Glutamatergic neuron (in vitro differentiated cells): ENCODE measurements around the gene STIM2. TPM values are rescaled to one million over a fixed set of nuclear protein-coding genes. Genes with fewer than 3 reads are reported as not detected.

Source experiments
- DNase-seq: peaks from one replicate; pipeline ENCODE4 v3.0.0; 2022
- H3K27ac Mint-ChIP-seq: one replicate; pipeline ENCODE4 v1.8.0; 2020; ENCODE audit warnings: mild to moderate bottlenecking, mixed read lengths, inconsistent platforms; ENCODE audit not compliant: unreplicated experiment
- H3K27me3 Mint-ChIP-seq: one replicate; pipeline ENCODE4 v1.8.0; 2020; ENCODE audit warnings: mild to moderate bottlenecking, moderate library complexity, mixed read lengths, inconsistent platforms; ENCODE audit not compliant: unreplicated experiment
- H3K36me3 Mint-ChIP-seq: one replicate; pipeline ENCODE4 v1.8.0; 2020; ENCODE audit warnings: mild to moderate bottlenecking, mixed read lengths, inconsistent platforms; ENCODE audit not compliant: unreplicated experiment
- H3K4me1 Mint-ChIP-seq: one replicate; pipeline ENCODE4 v1.8.0; 2020; ENCODE audit warnings: mild to moderate bottlenecking, low read depth, mixed read lengths, inconsistent platforms; ENCODE audit not compliant: unreplicated experiment
- H3K4me3 Mint-ChIP-seq: one replicate; pipeline ENCODE4 v1.8.0; 2020; ENCODE audit warnings: mild to moderate bottlenecking, mixed read lengths, inconsistent platforms; ENCODE audit not compliant: unreplicated experiment
- H3K9me3 Mint-ChIP-seq: one replicate; pipeline ENCODE4 v1.8.0; 2020; ENCODE audit warnings: mild to moderate bottlenecking, moderate library complexity, mixed read lengths, inconsistent platforms; ENCODE audit not compliant: unreplicated experiment
- CTCF ChIP-seq: fragments of 200-600 bp; sonication (generic); IDR thresholded peaks from one replicate; pipeline ENCODE4 v1.5.0; 2021; ENCODE audit not compliant: partially characterized antibody, unreplicated experiment
- total RNA-seq: library from RNA; stranded (reverse); fragmentation: NEBNext Ultra II Directional; extraction: Animal tissue kit (Norgen Biotek cat#: 25700); gene quantifications from one replicate; pipeline ENCODE4 v1.2.1, GENCODE V29; 2021; ENCODE audit not compliant: unreplicated experiment

STIM2 gene
- total RNA-seq, 1 donor from 2014 or later = 28.2 TPM

GRCh38 chr4:26987191-26987590 lies 126.5 kb downstream of the STIM2 start:
- no peak for TF ChIP-seq CTCF
- no peak for DNase-seq
- peaks cover 10% of the 10 kb centered on the region for H3K4me1 Mint-ChIP-seq
- H3K27me3 Mint-ChIP-seq = no peaks in the 10 kb centered on the region
- H3K9me3 Mint-ChIP-seq = no peaks in the 10 kb centered on the region
- no peak overlapping the region for H3K4me3 Mint-ChIP-seq
- H3K27ac Mint-ChIP-seq = no peak overlapping the region
- no peaks in the 10 kb centered on the region for H3K36me3 Mint-ChIP-seq

GRCh38 chr4:26991057-26991456 lies 130.4 kb downstream of the STIM2 start:
- Mint-ChIP-seq H3K36me3 (no peaks in the 10 kb centered on the region), H3K4me3 (no peak overlapping the region), H3K27ac (no peak overlapping the region), H3K27me3 (no peaks in the 10 kb centered on the region), H3K4me1 (peaks cover 14% of the 10 kb centered on the region), H3K9me3 (no peaks in the 10 kb centered on the region)
- DNase-seq = no peak
- no peak for TF ChIP-seq CTCF

- H3K36me3 Mint-ChIP-seq = no peaks in the 10 kb centered on the region
- TF ChIP-seq CTCF = no peak
- H3K4me1 Mint-ChIP-seq = peaks cover 4% of the 10 kb centered on the region
- no peaks in the 10 kb centered on the region for H3K9me3 Mint-ChIP-seq
- H3K4me3 Mint-ChIP-seq = no peak overlapping the region
- no peak for DNase-seq
- H3K27me3 Mint-ChIP-seq = no peaks in the 10 kb centered on the region
- no peak overlapping the region for H3K27ac Mint-ChIP-seq
Measured at GRCh38 chr4:26992657-26993361, 132.2 kb downstream of the STIM2 start.

- Mint-ChIP-seq H3K27me3 (no peaks in the 10 kb centered on the region), H3K4me3 (no peak overlapping the region), H3K4me1 (peaks cover 4% of the 10 kb centered on the region), H3K27ac (no peak overlapping the region), H3K36me3 (no peaks in the 10 kb centered on the region), H3K9me3 (no peaks in the 10 kb centered on the region)
- no peak for TF ChIP-seq CTCF
- DNase-seq = no peak
Measured at GRCh38 chr4:26993539-26993938, 132.9 kb downstream of the STIM2 start.

- Mint-ChIP-seq H3K4me1 (peaks cover 4% of the 10 kb centered on the region), H3K9me3 (no peaks in the 10 kb centered on the region), H3K27ac (no peak overlapping the region), H3K36me3 (no peaks in the 10 kb centered on the region), H3K27me3 (no peaks in the 10 kb centered on the region), H3K4me3 (no peak overlapping the region)
- no peak for DNase-seq
- TF ChIP-seq CTCF = no peak
Measured at GRCh38 chr4:26993967-26994366, 133.3 kb downstream of the STIM2 start.
